Measurements from ENCODE around the gene SMIM45.

Gene SMIM45

GRCh38 chr22:41957941-41958556 is 6.1 kb downstream of the SMIM45 start:
- Histone ChIP-seq H3K4me1 (peaks cover 0 to 36% (median 7%) of the 10 kb centered on the region in 4 donors), H3K27ac (peak overlapping the region in 3 of 4 donors; percentile 3 to 88 (median 4)), H3K36me3 (no peaks in the 10 kb centered on the region), H3K9me3 (no peaks in the 10 kb centered on the region), H3K27me3 (no peaks in the 10 kb centered on the region), H3K4me3 (peak overlapping the region in 2 of 4 donors; percentile 24 to 36)
- WGBS, 2 donors: 65 to 74% methylated on average over 11 to 17 of the region's 23 CpGs
- no peak for DNase-seq (ENCODE audit: low spot score in 2 of 2)
- TF ChIP-seq CTCF (IDR thresholded peaks at IDR 0.05) (no peak), EP300 (IDR thresholded peaks at IDR 0.05) (no peak), POLR2A (IDR thresholded peaks at IDR 0.05) (no peak)

- Histone ChIP-seq H3K27me3 (no peaks in the 10 kb centered on the region), H3K27ac (peak overlapping the region; percentile 65 to 88 (median 78)), H3K4me1 (peaks cover 0 to 52% (median 11%) of the 10 kb centered on the region in 4 donors), H3K9me3 (no peaks in the 10 kb centered on the region), H3K36me3 (no peaks in the 10 kb centered on the region), H3K4me3 (no peak overlapping the region)
- peak in 2 of 5 experiments; percentile 19 to 24 for TF ChIP-seq CTCF (IDR thresholded peaks at IDR 0.05)
- peak; percentile 19 to 82 for TF ChIP-seq EP300 (IDR thresholded peaks at IDR 0.05)
- no peak for TF ChIP-seq POLR2A (IDR thresholded peaks at IDR 0.05)
- peak in 1 of 2 donors; percentile 17 for DNase-seq (ENCODE audit: low spot score in 2 of 2)
- WGBS, 2 donors: 57 to 60% methylated on average over 9 of the region's 9 CpGs
These were observed 11.6 kb downstream of the SMIM45 start for GRCh38 chr22:41963453-41964111.

- WGBS, 2 donors: 34 to 42% methylated on average over 5 of the region's 5 CpGs
- Histone ChIP-seq H3K27ac (peak overlapping the region; percentile 65 to 88 (median 78)), H3K9me3 (no peaks in the 10 kb centered on the region), H3K27me3 (no peaks in the 10 kb centered on the region), H3K36me3 (no peaks in the 10 kb centered on the region), H3K4me3 (no peak overlapping the region), H3K4me1 (peaks cover 0 to 55% (median 11%) of the 10 kb centered on the region in 4 donors)
- DNase-seq (ENCODE audit: low spot score in 2 of 2): no peak
- TF ChIP-seq EP300 (IDR thresholded peaks at IDR 0.05) (peak; percentile 0 to 5), POLR2A (IDR thresholded peaks at IDR 0.05) (no peak)
These were observed 12.2 kb downstream of the SMIM45 start for GRCh38 chr22:41964112-41964491.

- no peaks in the 10 kb centered on the region for H3K27me3 ChIP-seq
- H3K4me3 ChIP-seq: no peak overlapping the region
- peak overlapping the region in 2 of 4 donors; percentile 82 to 88 for H3K27ac ChIP-seq
- no peaks in the 10 kb centered on the region for H3K9me3 ChIP-seq
- TF ChIP-seq EP300 (IDR thresholded peaks at IDR 0.05) (no peak), POLR2A (IDR thresholded peaks at IDR 0.05) (no peak), CTCF (IDR thresholded peaks at IDR 0.05) (no peak)
- 94 to 98% methylated on average over 2 of the region's 2 CpGs for WGBS, 2 donors
- no peak for DNase-seq (ENCODE audit: low spot score in 2 of 2)
- no peaks in the 10 kb centered on the region for H3K36me3 ChIP-seq
- H3K4me1 ChIP-seq: peaks cover 0 to 37% (median 9%) of the 10 kb centered on the region in 4 donors
These were observed 14.3 kb downstream of the SMIM45 start for GRCh38 chr22:41966225-41966606.

- Histone ChIP-seq H3K4me1 (peaks cover 0 to 37% (median 9%) of the 10 kb centered on the region in 4 donors), H3K36me3 (no peaks in the 10 kb centered on the region), H3K27me3 (no peaks in the 10 kb centered on the region), H3K27ac (peak overlapping the region in 2 of 4 donors; percentile 82 to 88), H3K9me3 (no peaks in the 10 kb centered on the region), H3K4me3 (no peak overlapping the region)
- TF ChIP-seq EP300 (IDR thresholded peaks at IDR 0.05) (no peak), CTCF (IDR thresholded peaks at IDR 0.05) (peak; percentile 12 to 51 (median 33)), POLR2A (IDR thresholded peaks at IDR 0.05) (no peak)
- 25 to 31% methylated on average over 8 of the region's 8 CpGs for WGBS, 2 donors
- peak in 1 of 2 donors; percentile 26 for DNase-seq (ENCODE audit: low spot score in 2 of 2)
These were observed 14.8 kb downstream of the SMIM45 start for GRCh38 chr22:41966607-41967240.
